ENCODE data around the gene ASB6. TPM values are rescaled to one million over a fixed set of nuclear protein-coding genes. Genes with fewer than 3 reads are reported as not detected.
A peak's percentile ranks its signal among the peaks of the same experiment; 100 is the strongest.

ASB6 gene
- total RNA-seq, 2 experiments from 2014 or later: 25.4 to 27.7 TPM

GRCh38 chr9:129609486-129610212 is 32.3 kb downstream of the ASB6 start:
- H3K4me3 Mint-ChIP-seq: peak overlapping the region; percentile 86
- H3K27me3 Mint-ChIP-seq (ENCODE audit: low read depth): peaks cover 2% of the 10 kb centered on the region

GRCh38 chr9:129608561-129609481 is 33.1 kb downstream of the ASB6 start:
- ATAC-seq (no peak), DNase-seq (no peak)
- Mint-ChIP-seq H3K4me3 (no peak overlapping the region), H3K27ac (peak overlapping the region; percentile 60), H3K27me3 (ENCODE audit: low read depth) (peaks cover 2% of the 10 kb centered on the region), H3K9me3 (ENCODE audit: insufficient read depth) (no peaks in the 10 kb centered on the region), H3K4me1 (ENCODE audit: low read depth) (peaks cover 59% of the 10 kb centered on the region), H3K36me3 (ENCODE audit: low read depth) (no peaks in the 10 kb centered on the region)
- POLR2A ChIA-PET: interaction anchor here (1.0 kb wide), 1 partner anchor 431 kb away, joined by 4 read pairs; no protein-coding TSS in a partner anchor
- CTCF ChIA-PET: interaction anchor here (1.0 to 6.0 kb wide), 11 partner anchors 10 to 478 kb away, joined by 3 to 39 read pairs (median 5); no protein-coding TSS in a partner anchor

More at GRCh38 chr9:129609486-129610212, 32.3 kb downstream of the ASB6 start:
- POLR2A ChIA-PET: interaction anchor here (1.0 kb wide), 1 partner anchor 432 kb away, joined by 4 read pairs; no protein-coding TSS in a partner anchor
- peak; percentile 59 for ATAC-seq
- Mint-ChIP-seq H3K36me3 (ENCODE audit: low read depth) (no peaks in the 10 kb centered on the region), H3K9me3 (ENCODE audit: insufficient read depth) (no peaks in the 10 kb centered on the region), H3K4me1 (ENCODE audit: low read depth) (peaks cover 54% of the 10 kb centered on the region), H3K27ac (peak overlapping the region; percentile 94)
- CTCF ChIA-PET: interaction anchor here (1.1 to 6.0 kb wide), 10 partner anchors 15 to 478 kb away, joined by 3 to 39 read pairs (median 6); no protein-coding TSS in a partner anchor
- DNase-seq: peak; percentile 75

GRCh38 chr9:129607027-129607387 is 34.9 kb downstream of the ASB6 start:
- H3K4me1 Mint-ChIP-seq (ENCODE audit: low read depth): peaks cover 76% of the 10 kb centered on the region
- no peak overlapping the region for H3K4me3 Mint-ChIP-seq
- peaks cover 2% of the 10 kb centered on the region for H3K27me3 Mint-ChIP-seq (ENCODE audit: low read depth)
- H3K27ac Mint-ChIP-seq: peak overlapping the region; percentile 84
- ChIA-PET POLR2A (interaction anchor here (0.8 to 2.1 kb wide), 2 partner anchors 10 to 468 kb away, joined by 3 to 8 read pairs; no protein-coding TSS in a partner anchor), CTCF (interaction anchor here (0.8 to 6.0 kb wide), 4 partner anchors 16 to 468 kb away, joined by 3 to 39 read pairs (median 6); no protein-coding TSS in a partner anchor)
- H3K36me3 Mint-ChIP-seq (ENCODE audit: low read depth): no peaks in the 10 kb centered on the region
- ATAC-seq: no peak
- no peaks in the 10 kb centered on the region for H3K9me3 Mint-ChIP-seq (ENCODE audit: insufficient read depth)
- DNase-seq: no peak

- Mint-ChIP-seq H3K9me3 (ENCODE audit: insufficient read depth) (no peaks in the 10 kb centered on the region), H3K36me3 (ENCODE audit: low read depth) (no peaks in the 10 kb centered on the region), H3K27ac (peak overlapping the region; percentile 84), H3K4me1 (ENCODE audit: low read depth) (peaks cover 76% of the 10 kb centered on the region), H3K4me3 (no peak overlapping the region), H3K27me3 (ENCODE audit: low read depth) (peaks cover 2% of the 10 kb centered on the region)
- CTCF ChIA-PET: interaction anchor here (0.8 to 6.0 kb wide), 7 partner anchors 17 to 475 kb away, joined by 3 to 39 read pairs (median 4); no protein-coding TSS in a partner anchor
- DNase-seq (no peak), ATAC-seq (no peak)
- POLR2A ChIA-PET: interaction anchor here (0.8 to 2.1 kb wide), 2 partner anchors 9 to 467 kb away, joined by 3 to 8 read pairs; no protein-coding TSS in a partner anchor
Observed at GRCh38 chr9:129606161-129607026, 35.6 kb downstream of the ASB6 start.

GRCh38 chr9:129604766-129605163 is 37.2 kb downstream of the ASB6 start:
- ChIA-PET CTCF (interaction anchor here (1.1 to 6.0 kb wide), 5 partner anchors 12 to 466 kb away, joined by 3 to 39 read pairs (median 7); partner anchors contain the start of gene NTMT1), POLR2A (no interaction called here)
- Mint-ChIP-seq H3K4me1 (ENCODE audit: low read depth) (peaks cover 66% of the 10 kb centered on the region), H3K36me3 (ENCODE audit: low read depth) (no peaks in the 10 kb centered on the region), H3K4me3 (no peak overlapping the region), H3K9me3 (ENCODE audit: insufficient read depth) (no peaks in the 10 kb centered on the region), H3K27ac (peak overlapping the region; percentile 3), H3K27me3 (ENCODE audit: low read depth) (peaks cover 3% of the 10 kb centered on the region)
- ATAC-seq: no peak
- no peak for DNase-seq

GRCh38 chr9:129604056-129604765 is 37.7 kb downstream of the ASB6 start:
- DNase-seq: no peak
- Mint-ChIP-seq H3K9me3 (ENCODE audit: insufficient read depth) (no peaks in the 10 kb centered on the region), H3K4me1 (ENCODE audit: low read depth) (peaks cover 66% of the 10 kb centered on the region), H3K27ac (peak overlapping the region; percentile 3), H3K27me3 (ENCODE audit: low read depth) (peaks cover 2% of the 10 kb centered on the region), H3K36me3 (ENCODE audit: low read depth) (no peaks in the 10 kb centered on the region), H3K4me3 (no peak overlapping the region)
- CTCF ChIA-PET: interaction anchor here (0.8 to 6.0 kb wide), 6 partner anchors 12 to 465 kb away, joined by 3 to 39 read pairs (median 6); partner anchors contain the start of gene NTMT1
- POLR2A ChIA-PET: interaction anchor here (0.9 kb wide), 2 partner anchors 426 to 461 kb away, joined by 3 to 4 read pairs; partner anchors contain the start of gene IER5L
- no peak for ATAC-seq

GRCh38 chr9:129602598-129603415 is 39.1 kb downstream of the ASB6 start:
- ATAC-seq: no peak
- Mint-ChIP-seq H3K27ac (peak overlapping the region; percentile 77), H3K27me3 (ENCODE audit: low read depth) (peaks cover 2% of the 10 kb centered on the region), H3K4me3 (no peak overlapping the region), H3K4me1 (ENCODE audit: low read depth) (peaks cover 61% of the 10 kb centered on the region), H3K36me3 (ENCODE audit: low read depth) (no peaks in the 10 kb centered on the region), H3K9me3 (ENCODE audit: insufficient read depth) (no peaks in the 10 kb centered on the region)
- DNase-seq: no peak
- POLR2A ChIA-PET: interaction anchor here (0.9 kb wide), 1 partner anchor 425 kb away, joined by 4 read pairs; the partner anchor contains the start of gene IER5L
- CTCF ChIA-PET: interaction anchor here (1.0 to 2.1 kb wide), 2 partner anchors 16 to 460 kb away, joined by 4 to 7 read pairs; no protein-coding TSS in a partner anchor

GRCh38 chr9:129601082-129601674 is 40.8 kb downstream of the ASB6 start:
- ATAC-seq: no peak
- ChIA-PET CTCF (interaction anchor here (1.2 to 1.4 kb wide), 2 partner anchors 14 to 458 kb away, joined by 4 read pairs; no protein-coding TSS in a partner anchor), POLR2A (no interaction called here)
- peak overlapping the region; percentile 37 for H3K27ac Mint-ChIP-seq
- H3K4me1 Mint-ChIP-seq (ENCODE audit: low read depth): peaks cover 56% of the 10 kb centered on the region
- H3K9me3 Mint-ChIP-seq (ENCODE audit: insufficient read depth): no peaks in the 10 kb centered on the region
- H3K36me3 Mint-ChIP-seq (ENCODE audit: low read depth): no peaks in the 10 kb centered on the region
- no peak for DNase-seq
- H3K27me3 Mint-ChIP-seq (ENCODE audit: low read depth): peaks cover 2% of the 10 kb centered on the region
- no peak overlapping the region for H3K4me3 Mint-ChIP-seq

- H3K27me3 Mint-ChIP-seq (ENCODE audit: low read depth): peaks cover 7% of the 10 kb centered on the region
- H3K4me1 Mint-ChIP-seq (ENCODE audit: low read depth): peaks cover 53% of the 10 kb centered on the region
- H3K4me3 Mint-ChIP-seq: peak overlapping the region; percentile 68
- ATAC-seq (no peak), DNase-seq (no peak)
- no peaks in the 10 kb centered on the region for H3K9me3 Mint-ChIP-seq (ENCODE audit: insufficient read depth)
- no peaks in the 10 kb centered on the region for H3K36me3 Mint-ChIP-seq (ENCODE audit: low read depth)
- H3K27ac Mint-ChIP-seq: peak overlapping the region; percentile 84
- CTCF ChIA-PET: interaction anchor here (1.2 to 2.8 kb wide), 6 partner anchors 10 to 455 kb away, joined by 3 to 8 read pairs (median 3); no protein-coding TSS in a partner anchor
- POLR2A ChIA-PET: interaction anchor here (1.3 to 2.8 kb wide), 2 partner anchors 8 to 18 kb away, joined by 4 to 8 read pairs; no protein-coding TSS in a partner anchor
Observed at GRCh38 chr9:129598089-129598596, 43.8 kb downstream of the ASB6 start.
